ENCODE measurements around the gene ROR2.

DNA sequence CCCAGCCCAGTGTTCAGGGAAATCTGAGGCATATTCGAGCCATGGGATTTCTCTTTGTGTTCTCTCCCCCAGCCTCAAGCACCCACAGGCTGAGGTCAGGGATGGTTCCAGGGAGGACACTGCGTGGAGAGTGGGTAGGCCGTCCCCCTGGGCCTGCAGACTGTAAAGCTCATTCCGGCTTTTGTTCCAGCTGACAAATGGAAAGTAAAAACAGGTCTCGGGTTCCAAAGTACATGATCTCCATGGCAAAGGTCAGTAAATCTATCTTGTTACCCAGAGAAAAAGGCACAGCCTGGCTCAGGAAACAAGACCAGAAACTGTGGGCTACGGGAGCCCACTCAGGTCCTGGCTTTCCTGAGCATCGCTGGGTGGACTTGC lies 116.2 kb downstream of the ROR2 start:
- no peak for TF ChIP-seq CTCF (conservative IDR thresholded peaks at IDR 0.05 in 1 of 2, IDR thresholded peaks at IDR 0.05 in 1 of 2; ENCODE audit: extremely low read depth in 1 of 2, insufficient read depth in 1 of 2, low read depth in 1 of 2, low read length in 2 of 2)
- no peak for TF ChIP-seq EZH2 (IDR thresholded peaks at IDR 0.05; ENCODE audit: borderline replicate concordance, low read length)

Measured in mammary epithelial cell (primary cell).